Peyer's patch (tissue), 4 donors: ENCODE data around the gene PPP1R1B.

ENCODE experiments used
- CTCF ChIP-seq, 6 experiments: fragments of 450-650 bp in 4 of 6; fragments of 200-600 bp in 2 of 6; sonication (generic) in 1 of 6; IDR thresholded peaks; one replicate each; pipeline ENCODE4 v1.5.1; 2017 to 2019; ENCODE audit warnings: antibody characterized with exemption in 6 of 6, mild to moderate bottlenecking in 3 of 6, moderate library complexity in 1 of 6
- POLR2A ChIP-seq, 2 donors: fragments of 450-650 bp; IDR thresholded peaks; one replicate each; pipeline ENCODE4 v1.5.1; 2017; ENCODE audit warnings: antibody characterized with exemption in 2 of 2, mild to moderate bottlenecking in 2 of 2, moderate library complexity in 2 of 2

GRCh38 chr17:39660397-39661385 is 33.9 kb downstream of the PPP1R1B start:
- no peak for TF ChIP-seq CTCF (IDR thresholded peaks at IDR 0.05)
- no peak for TF ChIP-seq POLR2A (IDR thresholded peaks at IDR 0.05)
